ENCODE data around the gene PGLYRP3.

DNA sequence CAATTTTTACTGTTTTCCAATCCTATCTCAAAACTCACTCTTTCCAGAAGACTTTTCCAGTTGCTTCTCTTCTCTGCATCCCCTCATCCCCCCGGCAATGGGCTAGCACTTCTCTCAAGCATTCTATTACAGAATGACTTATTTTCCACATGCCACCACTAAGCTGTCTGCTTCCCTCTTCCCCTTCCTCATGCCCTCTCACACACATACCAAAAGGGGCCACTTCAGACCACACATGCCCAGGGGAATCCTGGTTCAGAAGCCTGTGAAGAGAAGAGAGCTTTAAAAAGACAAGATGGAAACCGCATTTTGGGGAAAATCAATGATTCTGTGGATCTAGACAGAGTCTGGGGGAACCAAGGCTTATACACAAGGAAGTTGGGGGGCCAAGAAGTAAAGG, 61.7 kb downstream of the PGLYRP3 start:
- TF ChIP-seq, protein P1, sequence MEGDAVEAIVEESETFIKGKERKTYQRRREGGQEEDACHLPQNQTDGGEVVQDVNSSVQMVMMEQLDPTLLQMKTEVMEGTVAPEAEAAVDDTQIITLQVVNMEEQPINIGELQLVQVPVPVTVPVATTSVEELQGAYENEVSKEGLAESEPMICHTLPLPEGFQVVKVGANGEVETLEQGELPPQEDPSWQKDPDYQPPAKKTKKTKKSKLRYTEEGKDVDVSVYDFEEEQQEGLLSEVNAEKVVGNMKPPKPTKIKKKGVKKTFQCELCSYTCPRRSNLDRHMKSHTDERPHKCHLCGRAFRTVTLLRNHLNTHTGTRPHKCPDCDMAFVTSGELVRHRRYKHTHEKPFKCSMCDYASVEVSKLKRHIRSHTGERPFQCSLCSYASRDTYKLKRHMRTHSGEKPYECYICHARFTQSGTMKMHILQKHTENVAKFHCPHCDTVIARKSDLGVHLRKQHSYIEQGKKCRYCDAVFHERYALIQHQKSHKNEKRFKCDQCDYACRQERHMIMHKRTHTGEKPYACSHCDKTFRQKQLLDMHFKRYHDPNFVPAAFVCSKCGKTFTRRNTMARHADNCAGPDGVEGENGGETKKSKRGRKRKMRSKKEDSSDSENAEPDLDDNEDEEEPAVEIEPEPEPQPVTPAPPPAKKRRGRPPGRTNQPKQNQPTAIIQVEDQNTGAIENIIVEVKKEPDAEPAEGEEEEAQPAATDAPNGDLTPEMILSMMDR (IDR thresholded peaks at IDR 0.05) = no peak
- TF ChIP-seq POLR2A (IDR thresholded peaks at IDR 0.05) = no peak
